Measurements from ENCODE around the gene KCTD3. TPM values are rescaled to one million over a fixed set of nuclear protein-coding genes. Genes with fewer than 3 reads are reported as not detected.

Gene KCTD3
- polyA plus RNA-seq, 1 donor (not counting 4 experiments of a cell fraction or from before 2014, with no cell fraction given), result 43.4 TPM

DNA sequence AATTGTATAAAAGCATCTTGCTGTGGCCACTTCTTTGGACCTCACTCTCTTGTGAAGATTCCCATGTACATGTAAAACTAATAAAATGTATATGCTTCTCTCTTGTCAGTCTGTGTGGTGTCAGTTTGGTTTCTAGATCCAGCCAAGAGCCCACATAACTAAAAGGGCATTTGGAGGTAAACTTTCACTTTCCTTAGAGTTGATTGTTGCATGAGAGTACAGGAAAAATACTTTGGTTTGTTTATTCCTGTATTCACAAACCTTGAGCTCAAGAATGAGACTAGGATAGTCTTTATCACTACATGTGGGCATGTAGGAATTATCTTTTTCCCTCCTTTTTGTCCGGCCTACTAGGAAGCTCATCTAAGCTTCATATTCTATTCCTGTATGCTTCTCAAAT, 50.9 kb downstream of the KCTD3 start:
- TF ChIP-seq, protein P1, sequence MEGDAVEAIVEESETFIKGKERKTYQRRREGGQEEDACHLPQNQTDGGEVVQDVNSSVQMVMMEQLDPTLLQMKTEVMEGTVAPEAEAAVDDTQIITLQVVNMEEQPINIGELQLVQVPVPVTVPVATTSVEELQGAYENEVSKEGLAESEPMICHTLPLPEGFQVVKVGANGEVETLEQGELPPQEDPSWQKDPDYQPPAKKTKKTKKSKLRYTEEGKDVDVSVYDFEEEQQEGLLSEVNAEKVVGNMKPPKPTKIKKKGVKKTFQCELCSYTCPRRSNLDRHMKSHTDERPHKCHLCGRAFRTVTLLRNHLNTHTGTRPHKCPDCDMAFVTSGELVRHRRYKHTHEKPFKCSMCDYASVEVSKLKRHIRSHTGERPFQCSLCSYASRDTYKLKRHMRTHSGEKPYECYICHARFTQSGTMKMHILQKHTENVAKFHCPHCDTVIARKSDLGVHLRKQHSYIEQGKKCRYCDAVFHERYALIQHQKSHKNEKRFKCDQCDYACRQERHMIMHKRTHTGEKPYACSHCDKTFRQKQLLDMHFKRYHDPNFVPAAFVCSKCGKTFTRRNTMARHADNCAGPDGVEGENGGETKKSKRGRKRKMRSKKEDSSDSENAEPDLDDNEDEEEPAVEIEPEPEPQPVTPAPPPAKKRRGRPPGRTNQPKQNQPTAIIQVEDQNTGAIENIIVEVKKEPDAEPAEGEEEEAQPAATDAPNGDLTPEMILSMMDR (optimal IDR thresholded peaks at IDR 0.05 in 1 of 3, IDR thresholded peaks at IDR 0.05 in 1 of 3, conservative IDR thresholded peaks at IDR 0.05 in 1 of 3; ENCODE audit: extremely low read depth in 1 of 3, insufficient read depth in 2 of 3, low read length in 3 of 3), result no peak
- TF ChIP-seq EZH2 (IDR thresholded peaks at IDR 0.05; ENCODE audit: low read length), result no peak
- H3K9me3 ChIP-seq (ENCODE audit: control insufficient read depth, low read depth, low read length), result no peaks in the 10 kb centered on the region
- no peak for DNase-seq (ENCODE audit: low read depth, low spot score)
- H3K36me3 ChIP-seq (ENCODE audit: control insufficient read depth in 2 of 2, extremely low read depth in 1 of 2, insufficient read depth in 2 of 2, low read length in 2 of 2), result peaks cover 6 to 7% of the 10 kb centered on the region in 2 experiments
- no peaks in the 10 kb centered on the region for H3K9me1 ChIP-seq (ENCODE audit: control insufficient read depth, extremely low read depth, insufficient read depth, low read length)
- no peak overlapping the region for H3K4me2 ChIP-seq (ENCODE audit: control insufficient read depth, extremely low read depth, insufficient read depth, low read depth, low read length)
- H3K27me3 ChIP-seq (ENCODE audit: control insufficient read depth, extremely low read depth, insufficient read depth, low read length), result no peaks in the 10 kb centered on the region
- H3K4me3 ChIP-seq (ENCODE audit: control insufficient read depth in 2 of 3, extremely low read depth in 1 of 3, insufficient read depth in 2 of 3, low read depth in 1 of 3, low read length in 3 of 3), result no peak overlapping the region
- peaks cover 8% of the 10 kb centered on the region for H3K79me2 ChIP-seq (ENCODE audit: control insufficient read depth, insufficient read depth, low read length)
- H3K27ac ChIP-seq (ENCODE audit: control insufficient read depth, insufficient read depth, low read length), result no peak overlapping the region
- dilution Hi-C loops (cut with MboI; ENCODE audit: extremely low pct_ligation_motif_present, low sequenced_read_pairs), result no loop called here
- H4K20me1 ChIP-seq (ENCODE audit: control insufficient read depth, extremely low read depth, insufficient read depth, low read length), result no peaks in the 10 kb centered on the region
- peak; percentile 5 for FAIRE-seq
- H3K9ac ChIP-seq (ENCODE audit: control insufficient read depth, extremely low read depth, insufficient read depth, low read length), result no peak overlapping the region
- no peaks in the 10 kb centered on the region for H3K4me1 ChIP-seq (ENCODE audit: control insufficient read depth, extremely low read depth, insufficient read depth, low read length)
- no peak overlapping the region for H2AFZ ChIP-seq (ENCODE audit: control insufficient read depth, low read length)

DNA sequence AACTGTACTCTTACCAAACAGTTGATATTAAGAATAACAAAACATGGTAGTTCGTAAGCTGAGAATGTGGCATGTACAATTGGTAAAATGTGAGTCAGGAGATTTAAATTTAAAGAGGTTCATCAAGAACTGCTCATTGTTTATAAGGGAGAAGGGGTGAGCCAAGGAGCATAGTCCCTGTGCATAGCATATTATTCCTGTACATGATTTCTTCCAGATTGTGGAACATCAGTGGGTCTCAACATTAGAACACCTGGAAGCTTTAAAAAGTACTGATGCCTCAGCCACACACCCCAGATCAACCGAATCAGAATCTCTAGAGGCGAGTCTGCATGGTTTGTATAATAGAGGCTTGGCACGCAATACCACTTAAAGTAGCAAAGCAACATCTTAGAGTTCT, 56.1 kb downstream of the KCTD3 start:
- H3K79me2 ChIP-seq (ENCODE audit: control insufficient read depth, insufficient read depth, low read length), result no peaks in the 10 kb centered on the region
- no peaks in the 10 kb centered on the region for H3K4me1 ChIP-seq (ENCODE audit: control insufficient read depth, extremely low read depth, insufficient read depth, low read length)
- dilution Hi-C loops (cut with MboI; ENCODE audit: extremely low pct_ligation_motif_present, low sequenced_read_pairs), result no loop called here
- H3K9me3 ChIP-seq (ENCODE audit: control insufficient read depth, low read depth, low read length), result no peaks in the 10 kb centered on the region
- no peak overlapping the region for H3K27ac ChIP-seq (ENCODE audit: control insufficient read depth, insufficient read depth, low read length)
- no peaks in the 10 kb centered on the region for H4K20me1 ChIP-seq (ENCODE audit: control insufficient read depth, extremely low read depth, insufficient read depth, low read length)
- H3K36me3 ChIP-seq (ENCODE audit: control insufficient read depth in 2 of 2, extremely low read depth in 1 of 2, insufficient read depth in 2 of 2, low read length in 2 of 2), result peaks cover 0 to 3% of the 10 kb centered on the region in 2 experiments
- no peak for FAIRE-seq
- H3K4me2 ChIP-seq (ENCODE audit: control insufficient read depth, extremely low read depth, insufficient read depth, low read depth, low read length), result no peak overlapping the region
- H3K9me1 ChIP-seq (ENCODE audit: control insufficient read depth, extremely low read depth, insufficient read depth, low read length), result no peaks in the 10 kb centered on the region
- no peak overlapping the region for H3K9ac ChIP-seq (ENCODE audit: control insufficient read depth, extremely low read depth, insufficient read depth, low read length)
- no peaks in the 10 kb centered on the region for H3K27me3 ChIP-seq (ENCODE audit: control insufficient read depth, extremely low read depth, insufficient read depth, low read length)
- H2AFZ ChIP-seq (ENCODE audit: control insufficient read depth, low read length), result no peak overlapping the region
- H3K4me3 ChIP-seq (ENCODE audit: control insufficient read depth in 2 of 3, extremely low read depth in 1 of 3, insufficient read depth in 2 of 3, low read depth in 1 of 3, low read length in 3 of 3), result no peak overlapping the region
- no peak for DNase-seq (ENCODE audit: low read depth, low spot score)
- TF ChIP-seq, protein P1 (optimal IDR thresholded peaks at IDR 0.05 in 1 of 3, IDR thresholded peaks at IDR 0.05 in 1 of 3, conservative IDR thresholded peaks at IDR 0.05 in 1 of 3; ENCODE audit: extremely low read depth in 1 of 3, insufficient read depth in 2 of 3, low read length in 3 of 3), result no peak
- TF ChIP-seq EZH2 (IDR thresholded peaks at IDR 0.05; ENCODE audit: low read length), result no peak
